Measurements from ENCODE around the gene LIG1.
"Not testable (repeated sequence)": the region's sequence is repeated elsewhere in the genome, so short reads cannot be mapped to it uniquely, and the experiment has no call there.

The LIG1 gene

DNA sequence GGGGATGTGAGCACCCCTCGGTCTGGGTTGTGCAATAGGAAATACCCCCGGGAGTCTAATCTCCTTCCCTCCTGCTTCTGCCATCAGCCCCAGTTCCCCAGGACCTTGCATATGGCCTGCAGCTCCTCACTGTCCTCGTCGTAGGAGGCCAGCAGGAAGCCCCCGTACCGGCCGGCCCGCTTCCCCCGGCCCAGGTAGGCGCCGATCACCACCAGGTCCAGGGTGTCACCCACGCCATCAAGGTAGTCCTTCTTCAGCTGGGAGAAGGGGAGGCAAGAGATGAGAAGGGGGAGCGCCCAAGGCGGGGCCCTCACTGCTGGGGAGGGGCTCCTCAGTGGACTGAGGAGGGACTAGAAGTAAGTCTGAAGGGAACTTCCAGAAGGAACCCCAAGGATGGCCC lies 49.1 kb downstream of the LIG1 start:
- no peak for DNase-seq (ENCODE audit: low spot score)

DNA sequence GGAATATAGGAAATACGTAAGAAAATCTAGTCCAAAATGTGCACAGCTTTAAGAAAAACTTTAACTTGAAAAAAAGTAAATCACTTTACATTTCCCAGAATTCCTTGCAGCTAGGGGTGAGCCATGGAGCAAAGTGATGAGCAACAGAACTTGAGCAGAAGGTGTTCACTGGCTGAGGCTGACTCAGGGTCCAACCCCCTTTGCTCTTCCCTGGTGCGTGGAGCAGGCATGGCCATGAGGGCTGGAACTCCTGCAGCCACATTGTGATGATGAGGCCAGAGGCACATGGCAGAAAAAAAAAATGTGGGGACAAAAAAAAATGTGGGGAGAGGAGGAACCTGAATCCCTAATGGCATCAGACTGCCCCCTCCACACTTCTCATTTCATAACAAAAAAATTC lies 49.6 kb downstream of the LIG1 start:
- DNase-seq (ENCODE audit: low spot score), result no peak

DNA sequence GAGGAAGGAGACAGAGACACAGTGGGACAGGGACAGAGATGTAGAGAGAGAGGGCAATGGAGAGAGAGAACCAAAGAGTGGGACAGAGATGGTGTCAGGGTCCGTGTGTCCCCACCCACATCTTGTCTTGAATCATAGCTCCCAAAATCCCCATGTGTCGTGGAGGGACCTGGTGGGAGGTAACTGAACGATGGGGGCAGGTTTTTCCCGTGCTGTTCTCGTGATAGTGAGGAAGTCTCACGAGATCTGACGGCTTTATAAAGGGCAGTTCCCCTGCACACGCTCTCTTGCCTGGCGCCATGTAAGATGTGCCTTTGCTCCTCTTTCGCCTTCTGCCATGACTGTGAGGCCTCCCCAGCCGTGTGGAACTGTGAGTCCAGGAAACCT lies 52.0 kb downstream of the LIG1 start:
- DNase-seq (ENCODE audit: low spot score), result no peak

DNA sequence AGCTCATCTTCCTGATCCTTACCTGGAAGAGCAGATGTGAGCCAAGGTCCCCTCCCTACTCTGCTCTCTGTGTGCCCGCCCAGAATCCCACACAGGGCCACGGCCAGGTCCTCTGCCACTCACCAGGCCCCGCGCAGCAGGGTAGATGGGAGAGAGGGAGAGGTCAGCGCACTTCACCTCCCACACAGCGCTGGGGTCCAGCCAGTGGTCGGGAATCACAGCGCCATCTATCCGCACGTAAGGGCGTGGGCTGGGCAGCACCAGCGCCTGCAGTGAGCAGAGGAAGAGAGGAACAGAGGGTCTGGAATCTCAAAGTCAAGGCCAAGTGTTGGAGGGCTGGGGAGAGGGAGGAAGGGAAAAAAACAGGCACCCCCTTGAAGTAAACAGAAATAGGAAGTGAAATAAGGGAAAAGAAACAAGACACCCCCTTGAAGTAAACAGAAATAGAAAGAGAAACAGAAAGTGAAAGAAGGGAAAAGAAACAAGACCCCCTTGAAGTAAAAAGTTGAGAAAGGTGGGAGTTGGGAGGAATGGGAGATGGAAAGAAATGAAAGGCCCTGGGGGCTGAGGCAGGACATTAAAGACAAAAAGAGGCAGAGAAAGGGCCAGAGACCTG lies 52.5 kb downstream of the LIG1 start:
- DNase-seq (ENCODE audit: low spot score), result no peak

DNA sequence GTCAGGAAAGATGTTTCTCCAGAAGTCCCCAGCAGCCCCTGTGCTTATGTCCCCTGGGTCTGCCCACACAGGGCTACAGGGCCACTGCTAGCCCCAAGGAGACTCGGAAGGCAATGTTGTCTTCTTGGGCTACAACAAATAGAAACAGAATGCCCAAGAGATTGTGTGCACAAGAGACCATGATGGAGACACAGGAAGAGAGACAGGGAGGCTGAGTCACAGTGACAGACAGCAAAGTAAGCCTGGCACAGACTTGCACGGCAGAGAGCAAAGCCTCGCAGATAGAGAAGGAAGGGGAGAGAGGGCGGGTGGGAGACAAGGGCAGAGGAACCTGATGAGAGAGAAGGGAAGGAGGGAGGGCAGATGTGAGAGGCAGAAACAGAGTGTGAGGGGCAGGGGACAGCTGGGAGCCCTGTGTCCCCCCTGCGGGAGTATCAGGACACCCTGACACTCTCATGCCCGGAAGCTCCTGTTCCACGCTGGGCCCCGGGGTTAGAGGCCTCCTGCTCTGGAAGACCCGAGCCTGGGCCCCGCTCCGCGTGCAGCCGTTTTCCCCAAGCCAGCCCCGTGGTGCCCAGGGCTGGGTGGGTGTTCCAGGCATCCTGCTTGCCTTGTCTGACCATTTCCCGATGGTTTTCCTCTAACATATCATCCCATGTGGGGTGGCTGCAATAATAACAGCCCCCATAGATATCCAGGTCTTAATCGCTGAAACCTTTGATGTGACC lies 56.8 kb downstream of the LIG1 start:
- no peak for DNase-seq (ENCODE audit: low spot score)

DNA sequence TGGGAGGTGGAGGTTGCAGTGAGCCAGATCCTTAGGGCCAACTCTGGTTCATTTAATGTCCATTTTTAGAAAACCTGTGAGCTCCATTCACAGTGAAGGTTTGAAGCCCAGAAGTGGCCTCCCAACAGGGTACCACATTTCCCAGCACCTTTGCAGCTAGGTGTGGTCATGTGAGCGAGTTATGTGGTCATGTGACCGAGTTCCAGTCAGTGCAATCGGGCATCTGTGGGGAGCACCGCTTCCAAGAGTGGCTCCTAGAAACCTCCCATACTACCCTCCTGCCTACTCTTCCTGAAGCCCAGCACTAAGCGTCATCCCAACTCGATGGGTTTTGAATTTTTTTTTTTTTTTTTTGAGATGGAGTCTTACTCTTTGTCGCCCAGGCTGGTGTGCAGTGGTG lies 58.9 kb downstream of the LIG1 start:
- DNase-seq (ENCODE audit: low spot score), result no peak

DNA sequence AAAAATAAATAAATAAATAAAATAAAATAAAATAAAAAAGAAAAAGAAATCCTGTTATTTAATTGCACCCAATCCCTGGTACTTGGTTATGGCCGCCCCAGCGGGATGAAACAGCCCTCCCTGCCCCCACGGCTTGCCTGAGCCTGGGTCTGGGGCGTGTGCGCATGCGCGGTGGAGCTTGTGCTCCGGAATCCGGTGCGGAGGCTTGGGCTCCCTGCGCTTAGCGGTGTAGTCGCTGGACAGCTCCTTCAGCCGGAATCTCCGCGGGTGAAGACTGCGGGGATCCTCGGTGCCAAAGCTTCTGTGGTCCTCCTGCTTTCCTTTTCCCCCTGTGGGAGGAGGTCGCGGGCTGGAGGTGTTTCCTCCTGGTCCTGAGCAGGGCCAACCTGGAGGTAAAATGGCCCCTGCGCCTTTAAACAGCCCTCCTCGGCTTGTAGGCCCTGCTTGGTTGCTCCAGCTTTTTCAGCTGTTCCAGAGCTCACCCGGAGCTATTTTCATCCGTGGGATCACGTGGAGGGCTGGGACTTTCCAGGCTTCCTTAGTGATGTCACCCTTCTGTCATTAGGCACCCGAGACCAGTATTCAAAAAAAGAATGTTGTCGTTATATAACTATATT lies 59.7 kb downstream of the LIG1 start, which contains the start of gene PLA2G4C:
TSS of gene PLA2G4C (minus strand) at position 468 of the 617 bp plus-strand sequence. CDS start 4,288 bp downstream, outside the sequence.
- DNase-seq (ENCODE audit: low spot score), result peak; percentile 99

DNA sequence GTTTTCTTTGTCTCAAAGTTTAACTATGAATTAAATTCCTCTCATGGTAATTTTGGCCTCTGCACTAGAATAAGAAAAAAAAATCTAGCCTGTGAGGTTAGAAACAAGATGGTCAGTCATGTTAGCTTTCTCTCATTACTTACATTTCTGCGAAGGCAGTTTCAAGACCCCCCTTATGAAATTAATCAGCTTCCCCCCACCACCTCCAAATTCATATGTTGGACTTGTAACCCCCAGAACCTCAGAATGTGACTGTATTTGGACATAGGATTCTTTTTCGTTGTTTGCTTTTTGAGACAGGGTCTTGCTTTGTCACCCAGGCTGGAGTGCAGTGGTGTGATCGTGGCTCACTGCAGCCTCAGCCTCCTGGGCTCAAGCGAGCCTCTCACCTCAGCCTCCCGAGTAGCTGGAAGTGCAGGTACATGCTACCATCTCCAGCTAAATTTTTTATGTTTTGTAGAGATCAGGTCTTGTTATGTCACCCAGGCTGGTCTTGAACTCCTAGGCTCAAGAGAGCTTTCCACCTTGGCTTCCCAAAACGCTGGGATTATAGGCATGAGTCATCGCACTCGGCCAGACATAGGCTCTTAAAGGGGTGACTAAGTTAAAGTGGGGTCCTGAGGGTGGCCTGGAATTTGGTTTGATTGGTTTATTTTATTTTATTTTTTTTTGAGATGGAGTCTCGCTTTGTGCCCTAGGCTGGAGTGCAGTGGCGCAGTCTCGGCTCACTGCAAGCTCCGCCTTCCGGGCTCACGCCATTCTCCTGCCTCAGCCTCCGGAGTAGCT lies 61.0 kb downstream of the LIG1 start:
- no peak for DNase-seq (ENCODE audit: low spot score)

DNA sequence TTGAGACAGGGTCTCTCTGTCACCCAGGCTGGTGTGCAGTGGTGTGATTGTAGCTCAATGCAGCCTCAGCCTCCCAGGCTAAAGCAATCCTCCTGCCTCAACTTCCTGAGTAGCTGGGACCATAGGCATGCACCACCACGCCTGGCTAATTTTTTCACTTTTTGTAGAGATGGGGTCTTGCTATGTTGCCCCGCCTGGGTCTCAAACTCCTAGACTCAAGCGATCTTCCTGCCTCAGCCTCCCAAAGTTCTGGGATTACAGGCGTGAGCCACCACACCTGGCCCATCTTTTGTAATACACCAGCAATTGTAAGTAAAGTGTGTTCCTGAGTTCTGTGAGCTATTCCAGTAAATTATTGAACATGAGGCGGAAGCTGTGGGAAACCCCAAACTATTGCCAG lies 66.2 kb downstream of the LIG1 start:
- no peak for DNase-seq (ENCODE audit: low spot score)

DNA sequence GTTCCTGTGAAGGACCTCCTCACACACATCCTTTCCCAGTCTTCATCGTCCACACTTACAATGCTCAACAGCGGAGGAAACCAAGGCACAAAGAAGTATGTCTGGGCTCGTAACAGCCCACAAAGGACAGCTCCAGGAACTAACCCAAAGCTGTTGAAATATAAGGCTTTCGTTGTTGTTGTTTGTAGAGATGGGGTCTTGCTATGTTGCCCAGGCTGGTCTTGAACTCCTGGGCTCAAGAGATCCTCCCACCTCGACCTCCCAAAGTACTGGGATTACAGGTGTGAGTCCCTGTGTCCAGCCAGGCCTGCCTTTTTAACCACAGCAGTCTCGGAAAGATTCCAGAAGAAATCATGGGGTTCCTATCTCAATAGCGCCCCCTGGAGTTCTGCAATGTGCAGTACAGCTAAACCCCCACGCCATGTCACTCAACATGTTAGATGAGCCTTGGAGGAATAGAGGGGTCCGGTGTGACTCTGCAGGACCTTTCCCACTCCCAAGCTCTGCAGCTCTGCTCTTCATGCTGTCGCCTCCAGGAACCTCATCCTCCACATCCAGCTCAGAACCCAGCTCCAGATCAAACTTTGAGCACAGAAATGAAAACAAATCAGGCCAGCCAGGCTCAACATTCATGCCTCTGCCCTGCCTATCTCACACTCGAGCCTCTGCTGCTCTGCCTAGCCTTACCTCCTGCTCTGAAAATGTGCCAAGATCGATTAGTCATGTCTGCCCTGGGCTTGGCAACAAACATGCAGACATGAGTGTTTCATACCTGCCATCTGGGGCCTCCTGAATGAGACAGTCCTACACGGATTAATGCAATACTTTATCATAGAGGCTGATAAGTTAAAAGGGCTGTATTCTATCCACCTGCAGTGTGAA lies 67.0 kb downstream of the LIG1 start:
- DNase-seq (ENCODE audit: low spot score), result peak; percentile 57

DNA sequence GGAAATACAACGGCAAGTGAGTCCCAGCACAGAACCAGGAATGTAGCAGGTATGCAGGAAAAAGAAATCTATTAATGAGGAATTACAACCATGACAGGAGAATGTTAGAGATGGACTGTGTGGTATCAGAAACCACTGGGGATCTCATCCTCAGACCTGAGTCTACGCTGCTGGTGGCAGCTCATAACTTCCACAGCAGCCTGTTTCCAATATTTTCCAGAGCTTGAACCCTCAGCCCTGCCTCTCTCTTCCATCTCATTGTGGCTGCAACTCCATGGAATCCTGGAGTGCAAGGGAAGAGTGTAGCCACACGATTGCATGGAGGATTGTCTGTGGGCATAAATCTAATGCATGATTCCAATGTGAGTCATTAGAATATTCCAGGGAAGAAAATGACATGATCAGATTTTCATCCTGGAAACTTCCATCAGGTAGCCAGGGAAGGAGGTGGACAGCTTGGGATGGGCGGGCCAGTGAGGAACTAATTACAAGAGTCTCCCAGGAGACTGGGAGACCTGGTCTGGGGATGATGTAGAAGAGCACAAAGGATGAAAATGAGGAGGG lies 74.5 kb downstream of the LIG1 start:
- DNase-seq (ENCODE audit: low spot score), result no peak

DNA sequence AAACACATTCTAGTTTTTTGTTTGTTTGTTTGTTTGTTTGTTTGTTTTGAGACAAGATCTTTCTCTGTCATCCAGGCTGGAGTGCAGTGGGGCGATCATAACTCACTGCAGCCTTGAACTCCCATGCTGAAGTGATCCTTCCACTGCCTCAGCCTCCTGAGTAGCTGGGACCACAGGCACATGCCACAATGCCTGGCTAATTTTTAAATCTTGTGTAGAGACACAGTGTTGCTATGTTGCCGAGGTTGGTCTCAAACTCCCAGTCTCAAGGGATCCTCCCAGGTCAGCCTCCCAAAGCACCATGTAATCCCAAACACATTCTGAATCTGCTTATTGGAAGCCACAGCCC lies 75.3 kb downstream of the LIG1 start:
- no peak for DNase-seq (ENCODE audit: low spot score)

DNA sequence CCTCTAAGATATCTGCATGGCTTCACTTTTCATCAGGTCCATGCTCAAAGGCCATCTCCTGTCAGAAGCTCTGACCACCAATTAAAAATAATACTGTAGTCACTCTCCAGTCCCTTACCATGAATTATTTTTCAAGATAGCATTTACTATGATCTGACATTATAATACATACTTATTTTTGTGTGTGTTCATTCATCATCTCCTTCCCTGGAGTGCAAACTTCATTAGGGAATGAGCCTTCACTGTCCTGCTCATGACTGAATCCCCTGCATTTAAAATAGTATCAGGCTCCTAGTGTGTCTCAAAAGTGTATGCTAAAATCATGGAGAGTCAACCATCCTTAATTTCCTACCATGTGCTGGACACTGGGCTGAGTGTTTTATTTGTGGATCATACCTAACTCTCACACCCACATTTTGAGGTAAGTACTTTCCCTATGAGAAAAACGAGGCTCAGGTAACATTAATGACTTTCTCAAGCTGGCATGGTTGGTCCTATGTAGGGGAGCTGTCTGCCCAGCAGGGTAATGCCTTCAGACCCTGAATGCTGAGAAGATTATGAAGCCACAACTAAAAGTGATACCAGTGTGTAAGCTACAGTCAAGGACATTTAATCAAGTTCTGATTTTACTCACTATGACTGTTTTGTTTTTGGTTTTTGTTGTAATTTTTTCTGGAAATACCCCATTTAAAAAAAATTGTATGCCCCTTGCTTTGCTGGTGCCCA lies 75.9 kb downstream of the LIG1 start:
- no peak for DNase-seq (ENCODE audit: low spot score)

DNA sequence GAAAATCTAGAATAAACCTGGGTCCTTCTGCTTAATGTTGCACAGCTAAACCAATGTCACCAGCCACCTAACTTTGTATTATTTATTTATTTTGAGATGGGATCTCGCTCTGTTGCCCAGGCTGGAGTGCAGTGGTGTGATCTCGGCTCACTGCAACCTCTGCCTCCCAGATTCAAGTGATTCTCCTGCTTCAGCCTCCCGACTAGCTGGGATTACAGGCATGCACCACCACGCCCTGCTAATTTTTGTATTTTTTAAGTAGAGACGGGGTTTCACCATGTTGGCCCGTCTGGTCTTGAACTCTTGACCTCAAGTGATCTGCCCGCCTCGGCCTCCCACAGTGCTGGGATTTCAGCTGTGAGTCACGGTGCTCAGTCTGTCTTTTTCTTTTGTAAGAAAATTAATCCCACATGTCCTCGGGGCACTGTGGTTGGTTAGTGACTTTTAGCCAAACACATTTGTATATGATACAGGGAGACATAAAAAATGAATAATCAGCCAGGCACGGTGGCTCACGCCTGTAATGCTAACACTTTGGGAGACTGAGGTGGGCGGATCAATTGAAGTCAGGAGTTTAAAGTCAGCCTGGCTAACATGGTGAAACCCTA lies 78.9 kb downstream of the LIG1 start:
- DNase-seq (ENCODE audit: low spot score), result peak; percentile 83

DNA sequence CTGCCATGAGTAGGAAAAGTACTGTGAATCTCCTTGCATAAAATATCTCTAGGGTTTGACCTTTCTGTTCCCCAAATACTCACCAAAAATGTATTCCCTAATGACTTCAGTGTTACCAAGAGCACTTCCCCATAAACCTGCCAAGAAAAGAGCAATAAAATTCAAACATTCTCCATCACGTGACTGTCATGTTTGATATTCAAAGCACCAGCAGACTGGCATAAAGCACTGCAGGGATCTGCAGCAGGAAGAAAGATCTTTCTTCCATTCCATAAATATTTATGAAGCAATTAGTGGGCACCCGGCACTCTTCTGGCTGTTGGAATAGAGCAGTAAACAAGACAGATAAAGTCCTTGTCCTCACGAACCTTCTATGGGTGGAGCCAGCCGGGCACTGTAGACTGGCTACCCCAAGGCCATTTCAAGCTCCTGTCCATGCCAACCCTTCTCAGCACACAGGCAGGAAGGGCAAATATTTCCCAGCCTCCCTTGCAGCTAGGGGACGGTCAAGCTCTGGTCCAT lies 79.8 kb downstream of the LIG1 start:
- no peak for DNase-seq (ENCODE audit: low spot score)

DNA sequence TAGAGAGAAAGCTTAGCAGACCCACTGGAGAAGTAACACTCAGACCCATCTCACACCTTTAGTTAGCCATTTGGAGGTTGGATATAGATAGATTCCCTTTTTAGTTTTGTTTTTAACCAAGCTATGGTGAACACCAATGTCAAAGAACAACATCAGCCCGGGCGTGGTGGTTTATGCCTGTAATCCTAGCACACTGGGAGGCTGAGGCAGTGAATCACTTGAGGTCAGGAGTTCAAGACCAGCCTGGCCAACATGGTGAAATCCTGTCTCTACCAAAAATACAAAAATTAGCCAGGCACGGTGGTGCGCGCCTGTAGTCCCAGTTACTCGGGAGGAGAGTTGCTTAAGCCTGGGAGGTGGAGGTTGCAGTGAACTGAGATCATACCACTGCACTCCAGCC lies 81.2 kb downstream of the LIG1 start:
- not testable (repeated sequence) for DNase-seq (ENCODE audit: low spot score)

DNA sequence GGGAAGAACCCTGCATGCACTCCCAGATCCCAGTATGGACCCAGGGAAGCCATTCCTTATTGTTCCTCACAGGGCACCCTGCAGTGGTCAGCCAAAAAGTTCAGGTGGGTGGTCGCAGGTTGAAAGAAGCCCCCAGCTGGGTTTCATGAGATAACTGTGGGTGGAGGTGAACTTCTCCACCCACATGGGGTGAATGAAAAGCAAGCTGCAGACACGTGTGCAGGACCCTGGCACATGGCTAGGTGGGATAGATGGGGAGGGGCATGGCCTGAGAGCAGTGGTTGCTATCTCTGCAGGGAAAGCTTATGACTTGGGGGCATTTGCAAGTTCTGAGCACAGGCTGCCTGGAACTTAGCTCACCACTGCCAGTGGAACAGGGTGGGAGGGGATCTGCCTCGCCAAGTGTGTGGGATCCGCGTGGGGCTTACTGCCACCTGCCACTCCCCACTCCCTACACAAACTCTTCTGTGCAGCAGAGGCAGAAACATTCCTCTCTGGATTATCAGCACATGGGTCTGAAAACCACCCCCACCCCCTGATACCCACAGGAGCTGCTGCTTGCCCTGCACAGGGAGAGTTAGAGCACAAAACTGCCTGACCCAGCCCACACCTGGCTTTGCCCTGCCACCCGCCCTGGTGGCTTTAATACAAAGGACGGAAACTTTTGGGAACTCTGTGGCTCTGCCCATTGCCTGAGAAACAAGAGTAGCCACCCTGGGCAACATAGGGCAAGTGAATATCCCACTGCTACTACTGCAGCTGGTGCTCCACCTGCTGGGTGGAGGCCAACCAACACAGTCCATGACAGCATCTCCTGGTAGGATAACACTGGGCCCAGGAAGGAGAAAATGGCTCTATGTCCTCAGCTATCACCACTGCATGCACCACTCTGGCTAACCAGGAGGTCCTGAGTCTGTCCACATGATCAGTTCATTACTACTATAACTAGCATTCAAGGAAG lies 84.0 kb downstream of the LIG1 start:
- DNase-seq (ENCODE audit: low spot score), result no peak

DNA sequence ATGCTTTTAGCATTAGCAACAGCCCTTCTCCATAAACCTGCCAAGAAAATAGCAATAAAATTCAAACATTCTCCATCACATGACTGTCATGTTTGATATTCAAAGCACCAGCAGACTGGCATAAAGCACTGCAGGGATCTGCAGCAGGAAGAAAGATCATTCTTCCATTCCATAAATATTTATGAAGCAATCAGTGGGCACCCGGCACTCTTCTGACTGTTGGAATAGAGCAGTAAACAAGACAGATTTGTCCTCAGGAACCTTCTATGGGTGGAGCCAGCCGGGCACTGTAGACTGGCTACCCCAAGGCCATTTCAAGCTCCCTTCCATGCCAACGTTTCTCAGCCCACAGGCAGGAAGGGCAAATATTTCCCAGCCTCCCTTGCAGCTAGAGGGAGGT lies 85.1 kb downstream of the LIG1 start:
- no peak for DNase-seq (ENCODE audit: low spot score)

DNA sequence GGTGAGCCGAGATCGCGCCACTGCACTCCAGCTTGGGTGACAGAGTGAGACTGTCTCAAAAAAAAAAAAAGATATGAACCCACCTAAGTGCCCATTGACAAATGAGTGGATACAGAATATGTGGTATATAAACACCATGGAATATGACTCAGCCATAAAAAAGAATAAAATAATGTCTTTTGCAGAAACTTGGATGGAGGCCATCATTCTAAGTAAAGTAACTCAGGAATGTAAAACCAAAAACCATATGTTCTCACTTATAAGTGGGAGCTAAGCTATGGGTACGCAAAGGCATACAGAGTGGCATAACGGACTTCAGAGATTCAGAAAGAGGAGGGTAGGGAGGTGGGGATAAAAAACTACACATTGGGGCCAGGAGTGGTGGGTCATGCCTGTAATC lies 89.0 kb downstream of the LIG1 start:
- no peak for DNase-seq (ENCODE audit: low spot score)
